Fibroblast of gingiva (primary cell): Measurements from ENCODE around the gene ZNRF2.

Experiments used
- DNase-seq: peaks from one replicate; pipeline ENCODE4 v3.0.0-alpha.2; 2011; ENCODE audit warnings: low read depth

Gene ZNRF2

GRCh38 chr7:30284298-30285066 lies at the start of gene ZNRF2:
ZNRF2 (plus strand) TSS chr7:30284597; CDS start chr7:30285358, 761 bp downstream.
- DNase-seq, result peak; percentile 97

GRCh38 chr7:30237271-30237695 lies 47.1 kb upstream of the ZNRF2 start:
- DNase-seq, result no peak

GRCh38 chr7:30238721-30239441 lies 45.5 kb upstream of the ZNRF2 start:
- DNase-seq, result peak; percentile 84

- DNase-seq, result no peak
Measured at GRCh38 chr7:30240106-30240800, 44.1 kb upstream of the ZNRF2 start.

- DNase-seq, result no peak
Measured at GRCh38 chr7:30241767-30242166, 42.6 kb upstream of the ZNRF2 start.

- DNase-seq, result no peak
Measured at GRCh38 chr7:30244340-30244739, 40.1 kb upstream of the ZNRF2 start.

GRCh38 chr7:30245913-30246312 lies 38.5 kb upstream of the ZNRF2 start:
- no peak for DNase-seq

- DNase-seq, result no peak
Measured at GRCh38 chr7:30246392-30246791, 38.0 kb upstream of the ZNRF2 start.

- DNase-seq, result no peak
Measured at GRCh38 chr7:30247541-30248401, 36.6 kb upstream of the ZNRF2 start.

- no peak for DNase-seq
Measured at GRCh38 chr7:30249316-30249715, 35.1 kb upstream of the ZNRF2 start.

GRCh38 chr7:30249986-30250774 lies 34.2 kb upstream of the ZNRF2 start:
- DNase-seq, result no peak

GRCh38 chr7:30251708-30252329 lies 32.6 kb upstream of the ZNRF2 start:
- DNase-seq, result peak; percentile 57

GRCh38 chr7:30252885-30253795 lies 31.3 kb upstream of the ZNRF2 start:
- peak; percentile 50 for DNase-seq

- no peak for DNase-seq
Measured at GRCh38 chr7:30253796-30254165, 30.6 kb upstream of the ZNRF2 start.

- no peak for DNase-seq
Measured at GRCh38 chr7:30254248-30254647, 30.1 kb upstream of the ZNRF2 start.

GRCh38 chr7:30254717-30255063 lies 29.7 kb upstream of the ZNRF2 start:
- DNase-seq, result no peak

- no peak for DNase-seq
Measured at GRCh38 chr7:30255064-30255769, 29.2 kb upstream of the ZNRF2 start.

- no peak for DNase-seq
Measured at GRCh38 chr7:30256349-30256858, 28.0 kb upstream of the ZNRF2 start.
